ENCODE measurements around the gene PTK7.

PTK7 gene

GRCh38 chr6:43070028-43070632 is 6.0 kb upstream of the PTK7 start:
- no peak overlapping the region for H2BK120ac ChIP-seq (ENCODE audit: low read depth, low read length)
- H2BK15ac ChIP-seq (ENCODE audit: low read depth, poor library complexity, severe bottlenecking) = no peak overlapping the region
- 64% methylated on average over 5 of the region's 6 CpGs for WGBS
- no peak overlapping the region for H3K9ac ChIP-seq (ENCODE audit: low read length)
- no peaks in the 10 kb centered on the region for H3K9me3 ChIP-seq (ENCODE audit: control insufficient read depth, low read length)
- peak overlapping the region in 1 of 2 experiments; percentile 1 for H2BK12ac ChIP-seq (ENCODE audit: low read length in 2 of 2)
- no peak overlapping the region for H2BK5ac ChIP-seq (ENCODE audit: low read depth, low read length, poor library complexity, severe bottlenecking)
- H3K4me3 ChIP-seq (ENCODE audit: insufficient read depth in 1 of 2, low read depth in 1 of 2, low read length in 2 of 2) = no peak overlapping the region
- H4K8ac ChIP-seq (ENCODE audit: low read length) = peak overlapping the region; percentile 30
- H3K18ac ChIP-seq (ENCODE audit: low read depth in 1 of 2, low read length in 2 of 2) = no peak overlapping the region
- H3K36me3 ChIP-seq (ENCODE audit: control insufficient read depth in 1 of 2, insufficient read depth in 2 of 2, low read depth in 1 of 2, low read length in 2 of 2) = peaks cover 48 to 51% of the 10 kb centered on the region in 2 experiments
- H3K79me1 ChIP-seq (replicated peaks; ENCODE audit: low read length, poor library complexity, severe bottlenecking) = peaks cover 2% of the 10 kb centered on the region
- peaks cover 14% of the 10 kb centered on the region for H3K4me1 ChIP-seq (ENCODE audit: control insufficient read depth, insufficient read depth, low read depth, low read length)
- no peak overlapping the region for H2AK5ac ChIP-seq (ENCODE audit: low read length, severe bottlenecking)
- H3K23ac ChIP-seq (ENCODE audit: low read length in 2 of 2) = no peak overlapping the region
- DNase-seq = peak; percentile 72
- no peak overlapping the region for H3K4me2 ChIP-seq (ENCODE audit: low read length, poor library complexity, severe bottlenecking)
- no peaks in the 10 kb centered on the region for H3K27me3 ChIP-seq (ENCODE audit: control insufficient read depth in 1 of 2, insufficient read depth in 1 of 2, low read length in 2 of 2)
- no peak overlapping the region for H3K27ac ChIP-seq (ENCODE audit: low read length, poor library complexity, severe bottlenecking)
- H3K4ac ChIP-seq (ENCODE audit: low read depth in 1 of 2, low read length in 2 of 2) = peak overlapping the region in 1 of 2 experiments; percentile 20
- H4K91ac ChIP-seq (ENCODE audit: low read length) = no peak overlapping the region
- H3K14ac ChIP-seq (ENCODE audit: low read length in 2 of 2) = no peak overlapping the region
- H2AFZ ChIP-seq (ENCODE audit: low read depth, low read length) = no peak overlapping the region

- Histone ChIP-seq H2AK5ac (ENCODE audit: low read length, severe bottlenecking) (peak overlapping the region; percentile 87), H2BK15ac (ENCODE audit: low read depth, poor library complexity, severe bottlenecking) (peak overlapping the region; percentile 66), H3K27ac (ENCODE audit: low read length, poor library complexity, severe bottlenecking) (peak overlapping the region; percentile 97), H3K14ac (ENCODE audit: low read length in 2 of 2) (peak overlapping the region in 1 of 2 experiments; percentile 41), H3K23ac (ENCODE audit: low read length in 2 of 2) (peak overlapping the region in 1 of 2 experiments; percentile 19), H2BK12ac (ENCODE audit: low read length in 2 of 2) (peak overlapping the region; percentile 28 to 64), H3K4me2 (ENCODE audit: low read length, poor library complexity, severe bottlenecking) (peak overlapping the region; percentile 85), H3K9ac (ENCODE audit: low read length) (peak overlapping the region; percentile 63), H3K9me3 (ENCODE audit: control insufficient read depth, low read length) (no peaks in the 10 kb centered on the region), H3K36me3 (ENCODE audit: control insufficient read depth in 1 of 2, insufficient read depth in 2 of 2, low read depth in 1 of 2, low read length in 2 of 2) (peaks cover 31 to 33% of the 10 kb centered on the region in 2 experiments), H4K91ac (ENCODE audit: low read length) (peak overlapping the region; percentile 76), H2BK120ac (ENCODE audit: low read depth, low read length) (no peak overlapping the region), H3K79me1 (replicated peaks; ENCODE audit: low read length, poor library complexity, severe bottlenecking) (peaks cover 3% of the 10 kb centered on the region), H3K4ac (ENCODE audit: low read depth in 1 of 2, low read length in 2 of 2) (peak overlapping the region in 1 of 2 experiments; percentile 47), H3K27me3 (ENCODE audit: control insufficient read depth in 1 of 2, insufficient read depth in 1 of 2, low read length in 2 of 2) (no peaks in the 10 kb centered on the region), H3K18ac (ENCODE audit: low read depth in 1 of 2, low read length in 2 of 2) (peak overlapping the region; percentile 63 to 68), H4K8ac (ENCODE audit: low read length) (peak overlapping the region; percentile 94), H3K4me3 (ENCODE audit: insufficient read depth in 1 of 2, low read depth in 1 of 2, low read length in 2 of 2) (peak overlapping the region in 1 of 2 experiments; percentile 70), H3K4me1 (ENCODE audit: control insufficient read depth, insufficient read depth, low read depth, low read length) (peaks cover 38% of the 10 kb centered on the region), H2BK5ac (ENCODE audit: low read depth, low read length, poor library complexity, severe bottlenecking) (peak overlapping the region; percentile 94), H2AFZ (ENCODE audit: low read depth, low read length) (no peak overlapping the region)
- DNase-seq = peak; percentile 71
- WGBS = 83% methylated on average over 1 of the region's 6 CpGs
Observed at GRCh38 chr6:43074847-43075669, 1.1 kb upstream of the PTK7 start.

- Histone ChIP-seq H3K4me2 (ENCODE audit: low read length, poor library complexity, severe bottlenecking) (peak overlapping the region; percentile 86), H2BK5ac (ENCODE audit: low read depth, low read length, poor library complexity, severe bottlenecking) (peak overlapping the region; percentile 54), H4K91ac (ENCODE audit: low read length) (peak overlapping the region; percentile 53), H3K27me3 (ENCODE audit: control insufficient read depth in 1 of 2, insufficient read depth in 1 of 2, low read length in 2 of 2) (no peaks in the 10 kb centered on the region), H2BK15ac (ENCODE audit: low read depth, poor library complexity, severe bottlenecking) (peak overlapping the region; percentile 16), H3K4me3 (ENCODE audit: insufficient read depth in 1 of 2, low read depth in 1 of 2, low read length in 2 of 2) (peak overlapping the region; percentile 89 to 95), H3K9ac (ENCODE audit: low read length) (peak overlapping the region; percentile 91), H3K36me3 (ENCODE audit: control insufficient read depth in 1 of 2, insufficient read depth in 2 of 2, low read depth in 1 of 2, low read length in 2 of 2) (peaks cover 18 to 22% of the 10 kb centered on the region in 2 experiments), H4K8ac (ENCODE audit: low read length) (peak overlapping the region; percentile 27), H2AK5ac (ENCODE audit: low read length, severe bottlenecking) (peak overlapping the region; percentile 4), H2AFZ (ENCODE audit: low read depth, low read length) (peak overlapping the region; percentile 54), H3K14ac (ENCODE audit: low read length in 2 of 2) (peak overlapping the region; percentile 36 to 96), H3K4ac (ENCODE audit: low read depth in 1 of 2, low read length in 2 of 2) (peak overlapping the region; percentile 75 to 80), H3K18ac (ENCODE audit: low read depth in 1 of 2, low read length in 2 of 2) (peak overlapping the region; percentile 80 to 95), H2BK12ac (ENCODE audit: low read length in 2 of 2) (no peak overlapping the region), H3K4me1 (ENCODE audit: control insufficient read depth, insufficient read depth, low read depth, low read length) (peaks cover 36% of the 10 kb centered on the region), H2BK120ac (ENCODE audit: low read depth, low read length) (peak overlapping the region; percentile 11), H3K23ac (ENCODE audit: low read length in 2 of 2) (peak overlapping the region in 1 of 2 experiments; percentile 38), H3K9me3 (ENCODE audit: control insufficient read depth, low read length) (no peaks in the 10 kb centered on the region), H3K27ac (ENCODE audit: low read length, poor library complexity, severe bottlenecking) (peak overlapping the region; percentile 85), H3K79me1 (replicated peaks; ENCODE audit: low read length, poor library complexity, severe bottlenecking) (peaks cover 3% of the 10 kb centered on the region)
- WGBS = under 1% methylated on average over 72 of the region's 72 CpGs
- DNase-seq = peak; percentile 65
Observed at GRCh38 chr6:43076464-43077332, 584 bp downstream of the PTK7 start.

Measured in mesenchymal stem cell (in vitro differentiated cells and primary cell).